Panc1 (cell line): ENCODE data around the gene RPL36A. TPM values are rescaled to one million over a fixed set of nuclear protein-coding genes. Genes with fewer than 3 reads are reported as not detected.

Experiments
- ATAC-seq: fragments of 200-7000 bp; cut with Tn5 transposase; 2 replicates; pipeline ENCODE4 v1.9.1; 2020; ENCODE audit warnings: mild to moderate bottlenecking, moderate library complexity
- BruUV-seq: library from RNA; stranded (reverse); fragments of 400-500 nt; replicated peaks from 2 replicates; lab custom pipeline; 2021; lab: Mats Ljungman, UMichigan
- CTCF ChIA-PET: fragments of 300-600 bp; sonication (Branson Sonifier 250); formaldehyde crosslinking; loops from one replicate; lab custom pipeline; 2022; ENCODE audit warnings: antibody characterized with exemption; lab: Charles Lee
- POLR2A ChIA-PET: fragments of 300-600 bp; sonication (Branson Sonifier 250); formaldehyde crosslinking; loops from one replicate; lab custom pipeline; 2022; ENCODE audit warnings: antibody characterized with exemption; lab: Charles Lee
- DNase-seq: peaks from one replicate; pipeline ENCODE4 v3.0.0-alpha.2; 2010; ENCODE audit warnings: low read depth, low spot score
- H3K27ac ChIP-seq: 2 replicates; pipeline ENCODE4 v1.5.1; 2011; ENCODE audit warnings: mild to moderate bottlenecking, low read length, inconsistent platforms
- H3K27me3 ChIP-seq: fragments of 200-500 bp; sonication (Bioruptor generic); 2 replicates; pipeline ENCODE4 v1.6.0; 2014; ENCODE audit warnings: low read length, inconsistent platforms; ENCODE audit not compliant: control insufficient read depth, insufficient read depth
- H3K36me3 ChIP-seq: fragments of 200-500 bp; sonication (Bioruptor generic); 2 replicates; pipeline ENCODE4 v1.5.1; 2014; ENCODE audit warnings: inconsistent platforms, mild to moderate bottlenecking, low read length, moderate library complexity; ENCODE audit not compliant: control insufficient read depth, insufficient read depth
- H3K4me1 ChIP-seq: 2 replicates; pipeline ENCODE4 v1.5.1; 2011; ENCODE audit warnings: inconsistent platforms, mild to moderate bottlenecking, low read length, moderate library complexity; ENCODE audit not compliant: control insufficient read depth, insufficient read depth
- H3K4me3 ChIP-seq, 2 experiments: 2 replicates each; pipeline ENCODE4 v1.5.1; 2011 to 2012; ENCODE audit warnings: low read depth in 2 of 2, low read length in 2 of 2, mild to moderate bottlenecking in 2 of 2, inconsistent platforms in 1 of 2, moderate library complexity in 1 of 2
- H3K9me3 ChIP-seq: fragments of 200-500 bp; sonication (Bioruptor generic); 2 replicates; pipeline ENCODE4 v1.5.1; 2014; ENCODE audit warnings: low read depth, mild to moderate bottlenecking, inconsistent platforms, low read length, moderate library complexity; ENCODE audit not compliant: control insufficient read depth, insufficient read depth
- POLR2AphosphoS5 ChIP-seq: IDR thresholded peaks from 2 replicates; pipeline ENCODE4 v1.6.1; 2012; ENCODE audit warnings: mild to moderate bottlenecking, low read depth, low read length, moderate library complexity
- SIN3A ChIP-seq: IDR thresholded peaks from 2 replicates; pipeline ENCODE4 v1.6.1; 2012; ENCODE audit warnings: low read depth, mild to moderate bottlenecking, low read length, moderate library complexity, borderline replicate concordance; ENCODE audit not compliant: insufficient read depth
- TCF7L2 ChIP-seq: IDR thresholded peaks from 2 replicates; pipeline ENCODE4 v1.6.1; 2011; ENCODE audit warnings: mild to moderate bottlenecking, low read depth, low read length, inconsistent platforms
- in situ Hi-C: cut with HindIII; loops from 2 replicates; pipeline ENCODE4 v1.10.0; 2016; ENCODE audit warnings: low sequenced_read_pairs, low pct_unique_long_range_greater_than_20kb
- intact Hi-C: fragments of 100-400 bp; cut with micrococcal nuclease; formaldehyde crosslinking; loops from one replicate; pipeline ENCODE4 v1.10.0; 2022; ENCODE audit not compliant: unreplicated experiment
- total RNA-seq: library from RNA; stranded (reverse); gene quantifications from one replicate; pipeline ENCODE4 v1.2.1, GENCODE V29; 2021; ENCODE audit not compliant: unreplicated experiment
- TF ChIP-seq, protein P1 (sequence below), 2 experiments: IDR thresholded peaks; 2 replicates each; pipeline ENCODE4 v1.6.1; 2011 to 2012; ENCODE audit warnings: low read depth in 2 of 2, control low read depth in 1 of 2, low read length in 1 of 2, mild to moderate bottlenecking in 1 of 2, moderate library complexity in 1 of 2; ENCODE audit not compliant: insufficient read depth in 1 of 2
- TF ChIP-seq, protein P2 (sequence below): fragments of 450-650 bp; IDR thresholded peaks from 2 replicates; pipeline ENCODE4 v1.5.1; 2017; ENCODE audit warnings: mild to moderate bottlenecking

Gene RPL36A
- total RNA-seq, 1 experiment from 2014 or later: 308 TPM

DNA sequence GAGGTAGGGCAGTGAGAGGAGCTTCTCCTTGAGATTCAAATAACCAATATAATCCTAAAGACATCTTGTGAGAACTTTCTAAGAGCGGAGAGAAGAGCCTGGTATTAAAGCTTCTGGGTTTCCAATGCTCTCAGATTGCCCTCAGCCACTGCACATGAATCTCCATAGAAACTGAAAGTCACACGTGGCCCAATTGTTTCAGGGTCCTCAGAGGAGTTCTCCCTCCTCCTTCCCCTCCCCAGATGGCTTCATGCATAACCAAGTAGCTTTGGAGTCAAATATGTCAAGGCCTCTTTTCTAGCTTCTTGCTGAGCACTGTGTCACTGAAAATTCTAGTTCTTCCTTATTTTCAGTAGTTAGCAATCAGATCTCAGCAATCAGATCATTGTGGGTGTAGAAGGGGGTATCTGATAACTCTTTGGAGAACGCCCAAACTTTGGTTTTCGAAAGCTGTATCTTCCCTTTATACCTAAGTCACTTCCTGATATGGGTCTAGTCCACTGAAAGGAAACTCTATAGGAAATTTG lies 7.1 kb upstream of the RPL36A start:
- intact Hi-C loops: no loop called here
- H3K9me3 ChIP-seq: no peaks in the 10 kb centered on the region
- POLR2A ChIA-PET: no interaction called here

DNA sequence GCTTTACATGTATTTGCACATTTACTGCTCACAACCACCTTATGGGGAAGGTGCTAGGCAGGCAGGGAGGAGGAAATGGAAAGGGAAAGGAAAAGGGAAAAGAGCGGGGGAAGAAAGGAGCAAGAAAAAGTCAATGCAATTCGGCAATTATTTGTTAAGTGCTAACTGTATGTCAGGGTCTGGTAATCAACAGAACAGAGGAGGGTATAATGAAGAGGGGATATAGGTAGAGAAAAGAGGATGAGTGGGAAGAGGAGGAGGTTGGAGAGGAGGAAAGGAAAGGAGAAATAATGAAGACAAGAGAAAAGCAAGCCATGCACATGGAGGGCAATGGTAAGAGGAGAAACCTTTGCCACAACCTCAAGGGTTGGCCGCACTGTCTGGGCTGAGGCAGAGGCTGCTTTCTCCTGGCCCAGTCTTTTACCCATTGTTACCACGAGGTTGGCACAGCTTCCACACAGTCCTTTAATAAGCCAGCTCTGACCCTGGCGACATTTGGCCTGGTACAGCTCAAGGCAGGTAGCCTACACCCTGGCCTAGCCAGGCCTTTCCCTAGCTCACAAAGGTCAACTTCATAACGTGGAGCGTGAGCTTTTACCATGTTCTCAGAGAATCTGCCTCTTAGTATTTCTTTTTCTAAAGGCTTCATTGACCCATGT lies 5.7 kb upstream of the RPL36A start:
- H3K9me3 ChIP-seq: no peaks in the 10 kb centered on the region
- BruUV-seq: no TSS peak
- no peaks in the 10 kb centered on the region for H3K36me3 ChIP-seq
- ChIA-PET CTCF (no interaction called here), POLR2A (no interaction called here)
- intact Hi-C loops (no loop called here), in situ Hi-C loops (no loop called here)
- no peaks in the 10 kb centered on the region for H3K4me1 ChIP-seq
- DNase-seq: no peak
- no peaks in the 10 kb centered on the region for H3K27me3 ChIP-seq
- no peak overlapping the region for H3K27ac ChIP-seq
- H3K4me3 ChIP-seq: no peak overlapping the region
- TF ChIP-seq, protein P1, sequence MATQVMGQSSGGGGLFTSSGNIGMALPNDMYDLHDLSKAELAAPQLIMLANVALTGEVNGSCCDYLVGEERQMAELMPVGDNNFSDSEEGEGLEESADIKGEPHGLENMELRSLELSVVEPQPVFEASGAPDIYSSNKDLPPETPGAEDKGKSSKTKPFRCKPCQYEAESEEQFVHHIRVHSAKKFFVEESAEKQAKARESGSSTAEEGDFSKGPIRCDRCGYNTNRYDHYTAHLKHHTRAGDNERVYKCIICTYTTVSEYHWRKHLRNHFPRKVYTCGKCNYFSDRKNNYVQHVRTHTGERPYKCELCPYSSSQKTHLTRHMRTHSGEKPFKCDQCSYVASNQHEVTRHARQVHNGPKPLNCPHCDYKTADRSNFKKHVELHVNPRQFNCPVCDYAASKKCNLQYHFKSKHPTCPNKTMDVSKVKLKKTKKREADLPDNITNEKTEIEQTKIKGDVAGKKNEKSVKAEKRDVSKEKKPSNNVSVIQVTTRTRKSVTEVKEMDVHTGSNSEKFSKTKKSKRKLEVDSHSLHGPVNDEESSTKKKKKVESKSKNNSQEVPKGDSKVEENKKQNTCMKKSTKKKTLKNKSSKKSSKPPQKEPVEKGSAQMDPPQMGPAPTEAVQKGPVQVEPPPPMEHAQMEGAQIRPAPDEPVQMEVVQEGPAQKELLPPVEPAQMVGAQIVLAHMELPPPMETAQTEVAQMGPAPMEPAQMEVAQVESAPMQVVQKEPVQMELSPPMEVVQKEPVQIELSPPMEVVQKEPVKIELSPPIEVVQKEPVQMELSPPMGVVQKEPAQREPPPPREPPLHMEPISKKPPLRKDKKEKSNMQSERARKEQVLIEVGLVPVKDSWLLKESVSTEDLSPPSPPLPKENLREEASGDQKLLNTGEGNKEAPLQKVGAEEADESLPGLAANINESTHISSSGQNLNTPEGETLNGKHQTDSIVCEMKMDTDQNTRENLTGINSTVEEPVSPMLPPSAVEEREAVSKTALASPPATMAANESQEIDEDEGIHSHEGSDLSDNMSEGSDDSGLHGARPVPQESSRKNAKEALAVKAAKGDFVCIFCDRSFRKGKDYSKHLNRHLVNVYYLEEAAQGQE (IDR thresholded peaks at IDR 0.05; ENCODE audit: insufficient read depth in 1 of 2, low read depth in 2 of 2, low read length in 1 of 2): no peak
- TF ChIP-seq TCF7L2: no peak
- TF ChIP-seq POLR2AphosphoS5: no peak
- no peak for TF ChIP-seq SIN3A
- TF ChIP-seq, protein P2, sequence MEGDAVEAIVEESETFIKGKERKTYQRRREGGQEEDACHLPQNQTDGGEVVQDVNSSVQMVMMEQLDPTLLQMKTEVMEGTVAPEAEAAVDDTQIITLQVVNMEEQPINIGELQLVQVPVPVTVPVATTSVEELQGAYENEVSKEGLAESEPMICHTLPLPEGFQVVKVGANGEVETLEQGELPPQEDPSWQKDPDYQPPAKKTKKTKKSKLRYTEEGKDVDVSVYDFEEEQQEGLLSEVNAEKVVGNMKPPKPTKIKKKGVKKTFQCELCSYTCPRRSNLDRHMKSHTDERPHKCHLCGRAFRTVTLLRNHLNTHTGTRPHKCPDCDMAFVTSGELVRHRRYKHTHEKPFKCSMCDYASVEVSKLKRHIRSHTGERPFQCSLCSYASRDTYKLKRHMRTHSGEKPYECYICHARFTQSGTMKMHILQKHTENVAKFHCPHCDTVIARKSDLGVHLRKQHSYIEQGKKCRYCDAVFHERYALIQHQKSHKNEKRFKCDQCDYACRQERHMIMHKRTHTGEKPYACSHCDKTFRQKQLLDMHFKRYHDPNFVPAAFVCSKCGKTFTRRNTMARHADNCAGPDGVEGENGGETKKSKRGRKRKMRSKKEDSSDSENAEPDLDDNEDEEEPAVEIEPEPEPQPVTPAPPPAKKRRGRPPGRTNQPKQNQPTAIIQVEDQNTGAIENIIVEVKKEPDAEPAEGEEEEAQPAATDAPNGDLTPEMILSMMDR: no peak
- no peak for ATAC-seq

More for the DNA sequence above, 7.1 kb upstream of the RPL36A start:
- Histone ChIP-seq H3K4me3 (no peak overlapping the region), H3K36me3 (no peaks in the 10 kb centered on the region), H3K4me1 (no peaks in the 10 kb centered on the region), H3K27me3 (no peaks in the 10 kb centered on the region; the same call in 1 of the 2 replicates), H3K27ac (no peak overlapping the region)
- no TSS peak for BruUV-seq
- ATAC-seq (no peak), DNase-seq (no peak)
- CTCF ChIA-PET: no interaction called here
- in situ Hi-C loops: no loop called here
- TF ChIP-seq POLR2AphosphoS5: no peak
- no peak for TF ChIP-seq SIN3A
- no peak for TF ChIP-seq TCF7L2
- TF ChIP-seq, protein P2: no peak
- TF ChIP-seq, protein P1 (IDR thresholded peaks at IDR 0.05; ENCODE audit: insufficient read depth in 1 of 2, low read depth in 2 of 2, low read length in 1 of 2): no peak
